ENCODE measurements around the gene OGG1.

The OGG1 gene

GRCh38 chr3:9791790-9792404, 42.1 kb downstream of the OGG1 start:
- TF ChIP-seq GATA1 (IDR thresholded peaks at IDR 0.05; ENCODE audit: low read depth, low read length) (no peak), POLR2A (IDR thresholded peaks at IDR 0.05; ENCODE audit: low read length) (no peak)
- no peak for DNase-seq

- TF ChIP-seq GATA1 (IDR thresholded peaks at IDR 0.05; ENCODE audit: low read depth, low read length) (no peak), POLR2A (IDR thresholded peaks at IDR 0.05; ENCODE audit: low read length) (peak; percentile 75)
- peak; percentile 98 to 99 for DNase-seq
These were observed 42.8 kb downstream of the OGG1 start, which contains the start of the genes ARPC4 and TADA3 for GRCh38 chr3:9792405-9793160. TSS of gene ARPC4 (plus strand) at chr3:9793082. CDS start at chr3:9793122, 40 bp downstream. TSS of gene TADA3 (minus strand) at chr3:9792473. CDS start at chr3:9791466, 1,007 bp downstream.

GRCh38 chr3:9793161-9793781, 43.5 kb downstream of the OGG1 start:
- peak; percentile 70 to 76 for DNase-seq

GRCh38 chr3:9794400-9794799, 44.6 kb downstream of the OGG1 start:
- TF ChIP-seq POLR2A (IDR thresholded peaks at IDR 0.05; ENCODE audit: low read length) (no peak), GATA1 (IDR thresholded peaks at IDR 0.05; ENCODE audit: low read depth, low read length) (no peak)
- DNase-seq, result no peak

More at GRCh38 chr3:9793161-9793781, 43.5 kb downstream of the OGG1 start:
- no peak for TF ChIP-seq GATA1 (IDR thresholded peaks at IDR 0.05; ENCODE audit: low read depth, low read length)
- peak; percentile 56 for TF ChIP-seq POLR2A (IDR thresholded peaks at IDR 0.05; ENCODE audit: low read length)

GRCh38 chr3:9795207-9795606, 45.5 kb downstream of the OGG1 start:
- no peak for DNase-seq
- no peak for TF ChIP-seq POLR2A (IDR thresholded peaks at IDR 0.05; ENCODE audit: low read length)
- TF ChIP-seq GATA1 (IDR thresholded peaks at IDR 0.05; ENCODE audit: low read depth, low read length), result no peak

GRCh38 chr3:9797196-9797945, 47.6 kb downstream of the OGG1 start:
- no peak for DNase-seq
- TF ChIP-seq POLR2A (IDR thresholded peaks at IDR 0.05; ENCODE audit: low read length), result no peak
- no peak for TF ChIP-seq GATA1 (IDR thresholded peaks at IDR 0.05; ENCODE audit: low read depth, low read length)

GRCh38 chr3:9800529-9800928, 50.8 kb downstream of the OGG1 start:
- no peak for TF ChIP-seq GATA1 (IDR thresholded peaks at IDR 0.05; ENCODE audit: low read depth, low read length)
- TF ChIP-seq POLR2A (IDR thresholded peaks at IDR 0.05; ENCODE audit: low read length), result no peak
- DNase-seq, result no peak

GRCh38 chr3:9803494-9803893, 53.7 kb downstream of the OGG1 start:
- no peak for DNase-seq
- TF ChIP-seq POLR2A (IDR thresholded peaks at IDR 0.05; ENCODE audit: low read length), result no peak
- TF ChIP-seq GATA1 (IDR thresholded peaks at IDR 0.05; ENCODE audit: low read depth, low read length), result no peak

- DNase-seq, result no peak
- no peak for TF ChIP-seq POLR2A (IDR thresholded peaks at IDR 0.05; ENCODE audit: low read length)
These were observed 55.2 kb downstream of the OGG1 start for GRCh38 chr3:9804996-9805395.

GRCh38 chr3:9806137-9806536, 56.4 kb downstream of the OGG1 start:
- TF ChIP-seq GATA1 (IDR thresholded peaks at IDR 0.05; ENCODE audit: low read depth, low read length), result no peak
- no peak for TF ChIP-seq POLR2A (IDR thresholded peaks at IDR 0.05; ENCODE audit: low read length)
- no peak for DNase-seq
